ENCODE data around the gene LAMB4.

- TF ChIP-seq CTCF (IDR thresholded peaks at IDR 0.05 in 8 of 11, conservative IDR thresholded peaks at IDR 0.05 in 3 of 11) = no peak
- no peak for TF ChIP-seq POLR2AphosphoS5 (IDR thresholded peaks at IDR 0.05)
Observed at GRCh38 chr7:108003599-108003935, 126.6 kb downstream of the LAMB4 start.
